HepG2 (cell line): ENCODE measurements around the gene CREG2. TPM values are rescaled to one million over a fixed set of nuclear protein-coding genes. Genes with fewer than 3 reads are reported as not detected.

Experiments
- BRCA1 ChIP-seq: sonication (generic); formaldehyde crosslinking; IDR thresholded peaks from 2 replicates; pipeline ENCODE4 v1.4.0; 2020; ENCODE audit warnings: missing genetic modification reagents
- CENPT ChIP-seq: sonication (generic); formaldehyde crosslinking; IDR thresholded peaks from 2 replicates; pipeline ENCODE4 v1.8.0; 2022; ENCODE audit warnings: low read depth, mild to moderate bottlenecking, moderate library complexity, missing genetic modification reagents
- DRAP1 ChIP-seq: IDR thresholded peaks from 2 replicates; pipeline ENCODE4 v1.6.1; 2016; ENCODE audit warnings: missing genetic modification reagents, missing compliant biosample characterization
- FOXK2 ChIP-seq: fragments of 450-650 bp; IDR thresholded peaks from 2 replicates; pipeline ENCODE4 v1.6.1; 2016
- FOXP1 ChIP-seq, 2 experiments: fragments of 450-650 bp in 1 of 2; IDR thresholded peaks; 2 replicates each; pipeline ENCODE4 v1.6.1; 2017 to 2018; ENCODE audit warnings: antibody characterized with exemption in 1 of 2
- GABPB1 ChIP-seq: IDR thresholded peaks from 2 replicates; pipeline ENCODE4 v1.6.1; 2016; ENCODE audit warnings: mild to moderate bottlenecking, missing genetic modification reagents, moderate library complexity, missing compliant biosample characterization
- GPBP1L1 ChIP-seq: sonication (generic); formaldehyde crosslinking; IDR thresholded peaks from 2 replicates; pipeline ENCODE4 v1.5.0; 2020; ENCODE audit warnings: mild to moderate bottlenecking, missing genetic modification reagents
- KLF13 ChIP-seq: sonication (generic); formaldehyde crosslinking; IDR thresholded peaks from 2 replicates; pipeline ENCODE4 v1.4.0; 2020; ENCODE audit warnings: mild to moderate bottlenecking, missing genetic modification reagents
- MIER3 ChIP-seq: IDR thresholded peaks from 2 replicates; pipeline ENCODE4 v1.6.1; 2016; ENCODE audit warnings: missing compliant biosample characterization, borderline replicate concordance
- MIXL1 ChIP-seq: IDR thresholded peaks from 2 replicates; pipeline ENCODE4 v1.6.1; 2016
- POLR2G ChIP-seq: fragments of 200-400 bp; formaldehyde crosslinking; IDR thresholded peaks from 2 replicates; pipeline ENCODE4 v1.6.1; 2018; ENCODE audit warnings: mild to moderate bottlenecking, low read depth, low read length, moderate library complexity
- TAF15 ChIP-seq: fragments of 200-400 bp; formaldehyde crosslinking; IDR thresholded peaks from one replicate; pipeline ENCODE4 v1.6.1; 2018; ENCODE audit warnings: mild to moderate bottlenecking, low read depth, low read length; ENCODE audit not compliant: poor library complexity, severe bottlenecking
- TSC22D2 ChIP-seq: sonication (generic); formaldehyde crosslinking; IDR thresholded peaks from 2 replicates; pipeline ENCODE4 v1.5.1; 2020; ENCODE audit warnings: missing genetic modification reagents, mild to moderate bottlenecking, borderline replicate concordance
- ZNF256 ChIP-seq: sonication (generic); formaldehyde crosslinking; conservative IDR thresholded peaks from 2 replicates; pipeline ENCODE4 v1.4.0; 2020; ENCODE audit warnings: missing genetic modification reagents
- ZNF766 ChIP-seq: sonication (generic); formaldehyde crosslinking; IDR thresholded peaks from 2 replicates; pipeline ENCODE4 v1.5.0; 2020; ENCODE audit warnings: missing genetic modification reagents, borderline replicate concordance
- ZNF792 ChIP-seq: IDR thresholded peaks from 2 replicates; pipeline ENCODE4 v1.6.1; 2016
- ZSCAN9 ChIP-seq: IDR thresholded peaks from 2 replicates; pipeline ENCODE4 v1.6.1; 2016; ENCODE audit warnings: borderline replicate concordance
- ZXDC ChIP-seq: sonication (generic); formaldehyde crosslinking; IDR thresholded peaks from 2 replicates; pipeline ENCODE4 v1.5.0; 2020; ENCODE audit warnings: mild to moderate bottlenecking, missing genetic modification reagents
- polyA plus RNA-seq, 8 experiments: library from polyadenylated mRNA; depleted of rRNA in 3 of 8; stranded (reverse) in 7 of 8; unstranded in 1 of 8; fragments of >200 nt; fragmentation: Illumina TruSeq in 4 of 8; extraction: Trizol in 4 of 8; gene quantifications; 2 replicates each; pipeline versions ENCODE4 v1.2.1 to v1.2.3, GENCODE V29; 2011 to 2016; ENCODE audit warnings: low read depth in 4 of 8, missing spikeins in 1 of 8, mixed read lengths in 1 of 8; ENCODE audit not compliant: insufficient read depth in 1 of 8
- total RNA-seq, 5 experiments: library from RNA; depleted of rRNA; stranded (reverse); fragments of >200 nt; fragmentation: Illumina TruSeq; extraction: Trizol; gene quantifications; 2 replicates each; pipeline ENCODE4 v1.2.3, GENCODE V29; 2016; ENCODE audit warnings: low read depth in 1 of 5
- TF ChIP-seq, protein P1 (sequence below): IDR thresholded peaks from 2 replicates; pipeline ENCODE4 v1.6.1; 2016; ENCODE audit warnings: low read depth, missing genetic modification reagents, missing compliant biosample characterization
- TF ChIP-seq, protein P2 (sequence below): sonication (generic); formaldehyde crosslinking; IDR thresholded peaks from 2 replicates; pipeline ENCODE4 v1.4.0; 2020; ENCODE audit warnings: mild to moderate bottlenecking, missing genetic modification reagents

CREG2 gene
- total and polyA plus RNA-seq, 2 of the 13 experiments (the other 11 are each of a cell fraction or from before 2014, with no cell fraction given) = 0.18 to 0.26 TPM

DNA sequence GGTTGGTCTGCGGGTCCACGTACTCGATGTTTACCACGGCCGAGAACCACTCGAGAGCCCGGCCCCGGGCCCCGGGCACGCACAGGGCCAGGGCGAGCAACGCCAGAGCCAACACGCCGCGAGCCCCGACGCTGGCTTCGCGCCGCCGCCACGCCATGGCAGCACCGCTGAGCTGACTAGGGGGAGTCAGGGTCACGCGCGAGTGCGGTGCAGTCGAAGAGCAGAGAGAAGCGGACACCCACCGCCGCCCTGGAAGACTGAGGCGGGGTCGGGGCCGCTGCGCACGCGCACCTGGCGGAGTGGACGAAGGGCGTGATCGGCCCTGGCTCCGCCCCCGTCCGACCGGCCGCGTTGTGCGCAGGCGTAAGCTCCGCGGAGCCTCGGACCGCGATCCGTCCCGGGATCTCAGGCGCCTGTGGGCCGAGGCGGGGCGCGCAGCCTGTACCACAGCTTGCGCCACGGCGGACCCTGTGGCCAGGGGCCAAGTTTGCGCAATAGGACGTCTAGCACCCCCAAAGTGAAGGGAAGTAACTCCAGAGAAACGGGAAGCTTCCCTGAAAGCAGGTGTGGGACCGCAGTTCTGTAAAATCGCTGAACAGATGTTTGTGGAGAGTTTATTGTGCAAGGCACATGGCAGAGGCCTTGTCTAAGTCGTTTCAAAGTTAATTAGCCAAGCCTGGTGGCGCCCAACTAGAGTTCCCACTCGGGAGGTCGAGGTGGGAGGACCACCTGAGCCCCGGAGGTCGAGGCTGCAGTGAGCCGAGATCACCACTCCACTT lies 78.7 kb downstream of the CREG2 start, which contains the start of gene RNF149 (continued):
- TF ChIP-seq, protein P1, sequence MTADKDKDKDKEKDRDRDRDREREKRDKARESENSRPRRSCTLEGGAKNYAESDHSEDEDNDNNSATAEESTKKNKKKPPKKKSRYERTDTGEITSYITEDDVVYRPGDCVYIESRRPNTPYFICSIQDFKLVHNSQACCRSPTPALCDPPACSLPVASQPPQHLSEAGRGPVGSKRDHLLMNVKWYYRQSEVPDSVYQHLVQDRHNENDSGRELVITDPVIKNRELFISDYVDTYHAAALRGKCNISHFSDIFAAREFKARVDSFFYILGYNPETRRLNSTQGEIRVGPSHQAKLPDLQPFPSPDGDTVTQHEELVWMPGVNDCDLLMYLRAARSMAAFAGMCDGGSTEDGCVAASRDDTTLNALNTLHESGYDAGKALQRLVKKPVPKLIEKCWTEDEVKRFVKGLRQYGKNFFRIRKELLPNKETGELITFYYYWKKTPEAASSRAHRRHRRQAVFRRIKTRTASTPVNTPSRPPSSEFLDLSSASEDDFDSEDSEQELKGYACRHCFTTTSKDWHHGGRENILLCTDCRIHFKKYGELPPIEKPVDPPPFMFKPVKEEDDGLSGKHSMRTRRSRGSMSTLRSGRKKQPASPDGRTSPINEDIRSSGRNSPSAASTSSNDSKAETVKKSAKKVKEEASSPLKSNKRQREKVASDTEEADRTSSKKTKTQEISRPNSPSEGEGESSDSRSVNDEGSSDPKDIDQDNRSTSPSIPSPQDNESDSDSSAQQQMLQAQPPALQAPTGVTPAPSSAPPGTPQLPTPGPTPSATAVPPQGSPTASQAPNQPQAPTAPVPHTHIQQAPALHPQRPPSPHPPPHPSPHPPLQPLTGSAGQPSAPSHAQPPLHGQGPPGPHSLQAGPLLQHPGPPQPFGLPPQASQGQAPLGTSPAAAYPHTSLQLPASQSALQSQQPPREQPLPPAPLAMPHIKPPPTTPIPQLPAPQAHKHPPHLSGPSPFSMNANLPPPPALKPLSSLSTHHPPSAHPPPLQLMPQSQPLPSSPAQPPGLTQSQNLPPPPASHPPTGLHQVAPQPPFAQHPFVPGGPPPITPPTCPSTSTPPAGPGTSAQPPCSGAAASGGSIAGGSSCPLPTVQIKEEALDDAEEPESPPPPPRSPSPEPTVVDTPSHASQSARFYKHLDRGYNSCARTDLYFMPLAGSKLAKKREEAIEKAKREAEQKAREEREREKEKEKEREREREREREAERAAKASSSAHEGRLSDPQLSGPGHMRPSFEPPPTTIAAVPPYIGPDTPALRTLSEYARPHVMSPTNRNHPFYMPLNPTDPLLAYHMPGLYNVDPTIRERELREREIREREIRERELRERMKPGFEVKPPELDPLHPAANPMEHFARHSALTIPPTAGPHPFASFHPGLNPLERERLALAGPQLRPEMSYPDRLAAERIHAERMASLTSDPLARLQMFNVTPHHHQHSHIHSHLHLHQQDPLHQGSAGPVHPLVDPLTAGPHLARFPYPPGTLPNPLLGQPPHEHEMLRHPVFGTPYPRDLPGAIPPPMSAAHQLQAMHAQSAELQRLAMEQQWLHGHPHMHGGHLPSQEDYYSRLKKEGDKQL = peak; percentile 67; the same call in 1 of the 2 replicates
- TF ChIP-seq TSC22D2 (peak; percentile 79; the same call in 1 of the 2 replicates), GABPB1 (CRISPR knock-in tag) (peak; percentile 80), FOXP1 (IDR thresholded peaks at IDR 0.05) (no peak), FOXP1 (CRISPR knock-in tag; IDR thresholded peaks at IDR 0.05) (no peak), DRAP1 (CRISPR knock-in tag) (peak; percentile 93), MIER3 (CRISPR knock-in tag) (peak; percentile 90; the same call in 1 of the 2 replicates), FOXK2 (no peak), BRCA1 (CRISPR knock-in tag) (peak; percentile 99), KLF13 (CRISPR knock-in tag) (peak; percentile 85), CENPT (no peak), ZNF792 (peak; percentile 88), ZXDC (CRISPR knock-in tag) (no peak; the same call in 1 of the 2 replicates), ZNF256 (CRISPR knock-in tag) (peak; percentile 94), POLR2G (peak; percentile 97), ZSCAN9 (CRISPR knock-in tag) (peak; percentile 97), ZNF766 (CRISPR knock-in tag) (peak; percentile 96; the same call in 1 of the 2 replicates), GPBP1L1 (CRISPR knock-in tag) (no peak), TAF15 (no peak), MIXL1 (CRISPR knock-in tag) (peak; percentile 84)
- TF ChIP-seq, protein P2, sequence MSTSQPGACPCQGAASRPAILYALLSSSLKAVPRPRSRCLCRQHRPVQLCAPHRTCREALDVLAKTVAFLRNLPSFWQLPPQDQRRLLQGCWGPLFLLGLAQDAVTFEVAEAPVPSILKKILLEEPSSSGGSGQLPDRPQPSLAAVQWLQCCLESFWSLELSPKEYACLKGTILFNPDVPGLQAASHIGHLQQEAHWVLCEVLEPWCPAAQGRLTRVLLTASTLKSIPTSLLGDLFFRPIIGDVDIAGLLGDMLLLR = peak; percentile 98
